Mucosa of gallbladder (tissue), 1 donor: ENCODE measurements around the gene AOC2. TPM values are rescaled to one million over a fixed set of nuclear protein-coding genes. Genes with fewer than 3 reads are reported as not detected.

Source experiments
- DNase-seq: peaks from one replicate; pipeline ENCODE4 v3.0.0-alpha.2; 2020; ENCODE audit warnings: low spot score
- total RNA-seq: library from RNA; stranded (reverse); gene quantifications from one replicate; pipeline ENCODE4 v1.2.1, GENCODE V29; 2021
- donor health status: DM: no; HTN: no; CAD: no.

AOC2 gene
- total RNA-seq = 1.4 TPM

GRCh38 chr17:42844271-42844670, at the start of gene AOC2:
Gene AOC2 (plus strand): TSS chr17:42844580. CDS start chr17:42844627, 47 bp downstream.
- DNase-seq = no peak

- no peak for DNase-seq
Observed at GRCh38 chr17:42795061-42795460, 49.3 kb upstream of the AOC2 start.

DNA sequence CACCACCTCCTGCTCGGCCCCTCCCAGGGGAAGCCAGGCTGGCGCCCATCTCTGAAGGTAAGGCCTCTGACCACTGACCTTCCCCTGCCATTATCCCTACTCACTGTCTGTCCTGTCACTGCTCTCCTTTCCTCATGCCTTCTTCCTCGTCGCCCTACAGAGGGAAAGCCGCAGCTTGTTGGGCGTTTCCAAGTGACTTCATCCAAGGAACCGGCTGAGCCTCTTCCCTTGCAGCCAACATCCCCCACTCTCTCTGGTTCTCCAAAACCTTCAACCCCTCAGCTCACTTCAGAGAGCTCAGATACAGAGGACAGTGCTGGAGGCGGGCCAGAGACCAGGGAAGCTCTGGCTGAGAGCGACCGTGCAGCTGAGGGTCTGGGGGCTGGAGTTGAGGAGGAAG, 48.9 kb upstream of the AOC2 start:
- DNase-seq = no peak

- DNase-seq = no peak
Observed at GRCh38 chr17:42796066-42796758, 48.2 kb upstream of the AOC2 start.

- DNase-seq = no peak
Observed at GRCh38 chr17:42797067-42798007, 47.0 kb upstream of the AOC2 start.

DNA sequence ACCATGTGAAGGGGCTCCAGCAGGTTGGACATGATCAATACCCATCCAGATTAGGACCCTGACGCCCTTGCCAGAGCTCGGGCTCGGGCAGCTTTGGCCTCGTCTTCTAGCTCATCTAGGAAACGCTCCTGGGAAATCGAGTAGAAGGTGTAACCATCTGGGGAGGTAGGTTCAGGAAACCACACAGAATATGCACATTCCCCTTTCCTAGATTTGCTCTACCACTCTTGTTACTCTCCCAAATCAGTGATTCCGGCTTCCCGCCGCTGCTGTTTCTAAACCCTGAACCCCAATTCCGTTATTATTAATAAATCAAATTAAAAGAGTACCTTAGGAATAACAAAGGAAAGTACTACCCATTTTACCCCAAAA, 46.4 kb upstream of the AOC2 start:
- no peak for DNase-seq

DNA sequence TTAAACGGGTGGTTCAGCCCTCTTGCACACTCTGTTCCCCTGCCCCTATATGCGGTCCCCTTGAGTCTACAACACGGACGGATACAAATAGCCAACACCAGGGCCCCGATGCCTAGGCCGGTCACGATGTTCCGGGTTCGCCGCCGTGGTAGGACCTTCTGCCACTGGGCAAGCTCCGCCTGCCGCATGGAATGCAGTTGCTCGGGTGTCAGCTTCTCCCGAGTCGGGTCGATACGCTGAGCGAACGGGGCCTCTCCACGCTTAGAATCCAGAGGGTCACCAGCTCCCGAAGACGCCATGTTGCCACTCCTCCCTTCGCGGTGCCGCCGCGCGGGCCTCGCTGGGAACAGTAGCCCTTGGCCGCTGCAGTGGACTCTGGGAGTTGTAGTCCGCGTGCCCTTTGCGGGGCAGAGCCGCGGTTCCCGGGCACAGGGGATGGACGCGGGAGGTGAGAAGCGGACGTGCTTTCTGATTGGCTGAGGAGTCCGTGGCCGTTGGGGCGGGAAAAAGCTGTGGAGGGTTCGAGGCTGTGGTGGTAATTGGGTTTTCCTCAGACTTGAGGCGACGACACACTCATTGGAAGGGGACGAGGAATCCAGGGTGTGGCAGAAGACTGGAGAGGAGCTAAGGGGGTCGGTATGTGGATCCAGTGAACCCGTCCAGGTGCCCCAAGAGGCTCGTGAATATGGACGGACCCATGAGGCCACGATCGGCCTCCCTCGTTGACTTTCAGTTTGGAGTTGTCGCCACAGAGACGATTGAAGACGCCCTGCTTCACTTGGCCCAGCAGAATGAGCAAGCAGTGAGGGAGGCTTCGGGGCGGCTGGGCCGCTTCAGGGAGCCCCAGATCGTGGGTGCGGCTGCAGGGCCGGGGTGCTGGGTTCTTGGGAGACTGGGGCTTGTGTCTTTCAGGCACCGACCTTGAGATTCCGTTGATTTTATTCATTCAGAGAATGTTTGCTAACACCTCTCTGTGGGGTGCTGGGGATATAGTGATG, 45.7 kb upstream of the AOC2 start, which contains the start of the genes CNTD1 and COA3:
Gene CNTD1 (plus strand): TSS at position 479 of the 998 bp plus-strand sequence. CDS start 207 bp downstream, at position 686.
Gene COA3 (minus strand): TSS at position 322 of the 998 bp plus-strand sequence. CDS start 23 bp downstream, at position 299.
- peak; percentile 82 for DNase-seq

- DNase-seq = no peak
Observed at GRCh38 chr17:42803074-42803883, 41.1 kb upstream of the AOC2 start.

DNA sequence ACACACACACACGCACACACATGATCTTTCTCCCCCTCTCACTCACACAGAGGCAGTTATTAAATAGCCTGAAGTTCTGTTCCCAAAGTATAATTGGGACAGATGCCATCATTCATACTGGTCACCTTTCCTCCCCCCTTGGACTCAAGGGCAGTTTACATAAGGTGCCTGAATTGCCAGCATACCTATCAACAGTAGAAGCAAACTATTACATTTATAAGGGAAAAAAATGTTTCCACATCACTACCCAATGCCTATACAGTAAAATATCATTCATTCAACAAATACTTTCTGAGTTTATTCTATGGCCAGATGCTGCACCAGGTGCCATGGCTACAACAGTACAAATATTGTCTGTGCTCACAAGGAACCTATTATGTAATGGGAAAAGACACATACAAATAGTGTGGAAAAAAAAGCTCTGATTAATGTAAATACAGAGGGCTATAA, 39.4 kb upstream of the AOC2 start:
- DNase-seq = no peak

GRCh38 chr17:42806249-42806648, 38.1 kb upstream of the AOC2 start:
- DNase-seq = no peak

GRCh38 chr17:42809250-42809649, 35.1 kb upstream of the AOC2 start:
- DNase-seq = no peak

- no peak for DNase-seq
Observed at GRCh38 chr17:42814633-42815399, 29.6 kb upstream of the AOC2 start.

DNA sequence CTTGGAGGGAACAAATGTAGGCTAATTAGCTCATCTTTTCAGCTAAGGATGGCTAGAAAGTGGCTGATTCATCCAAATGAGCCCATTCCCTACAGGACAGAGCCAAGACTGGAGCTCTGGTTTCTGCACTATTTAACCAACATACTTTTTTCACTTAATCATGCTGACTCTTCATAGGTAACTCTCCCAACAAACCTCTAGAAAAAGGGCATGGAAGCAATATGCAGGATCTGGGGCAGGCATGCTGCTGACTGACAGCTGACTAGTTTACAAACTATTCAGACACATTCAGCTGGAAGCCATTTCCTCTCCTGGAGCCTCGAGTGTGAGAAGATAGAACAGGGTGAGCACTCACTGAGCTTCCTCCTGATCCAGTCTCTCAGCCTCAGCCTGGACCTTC, 26.5 kb upstream of the AOC2 start:
- DNase-seq = no peak

DNA sequence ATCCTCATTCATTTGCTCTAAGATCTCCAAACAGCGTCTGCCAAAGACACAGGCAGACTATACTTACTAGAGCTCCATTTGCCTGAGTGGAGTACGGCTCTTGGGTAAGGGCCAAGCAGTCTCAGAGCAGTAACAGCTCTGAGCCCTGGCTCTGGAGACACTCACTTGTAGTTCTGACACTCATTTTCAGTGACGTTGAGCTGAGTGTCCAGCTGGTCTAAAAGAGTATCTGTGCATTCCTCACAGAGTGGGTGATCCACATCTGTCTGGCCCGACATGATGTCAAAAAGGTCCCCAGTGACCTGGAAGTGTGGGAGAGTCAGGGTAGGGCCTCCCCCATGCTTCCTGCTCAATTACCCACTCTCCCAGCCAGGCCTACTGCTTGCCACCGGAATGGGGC, 26.0 kb upstream of the AOC2 start:
- DNase-seq = no peak

DNA sequence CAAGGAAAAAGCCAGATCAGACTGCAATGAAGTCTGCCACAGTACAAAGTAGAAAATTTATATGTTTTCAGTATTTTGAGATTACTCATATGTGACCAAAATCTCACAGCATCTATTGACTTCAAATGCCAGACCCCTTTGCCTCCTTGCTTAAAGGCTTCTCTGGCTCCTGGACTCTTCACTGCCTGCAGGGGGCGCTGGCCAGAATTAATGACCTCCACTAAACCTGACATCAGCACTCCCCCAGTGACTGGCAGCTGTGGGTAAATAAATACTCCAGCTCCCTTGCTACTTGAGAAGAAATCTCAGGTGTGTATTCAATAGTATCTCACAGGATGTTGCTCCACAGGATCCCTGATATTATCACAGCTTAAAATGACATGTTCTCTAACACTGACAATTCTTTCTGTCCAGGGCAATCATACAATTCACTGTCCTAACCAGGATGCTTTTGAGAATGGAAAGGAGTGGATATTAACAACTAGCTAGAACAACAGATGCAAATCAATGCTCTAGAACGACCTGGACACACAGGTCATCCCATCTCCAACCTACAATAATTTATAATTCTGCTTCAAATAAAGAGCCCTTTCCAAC, 24.3 kb upstream of the AOC2 start:
- DNase-seq = no peak

- DNase-seq = no peak
Observed at GRCh38 chr17:42821176-42821575, 23.2 kb upstream of the AOC2 start.

GRCh38 chr17:42827472-42827871, 16.9 kb upstream of the AOC2 start:
- DNase-seq = no peak

- no peak for DNase-seq
Observed at GRCh38 chr17:42830971-42831370, 13.4 kb upstream of the AOC2 start.

DNA sequence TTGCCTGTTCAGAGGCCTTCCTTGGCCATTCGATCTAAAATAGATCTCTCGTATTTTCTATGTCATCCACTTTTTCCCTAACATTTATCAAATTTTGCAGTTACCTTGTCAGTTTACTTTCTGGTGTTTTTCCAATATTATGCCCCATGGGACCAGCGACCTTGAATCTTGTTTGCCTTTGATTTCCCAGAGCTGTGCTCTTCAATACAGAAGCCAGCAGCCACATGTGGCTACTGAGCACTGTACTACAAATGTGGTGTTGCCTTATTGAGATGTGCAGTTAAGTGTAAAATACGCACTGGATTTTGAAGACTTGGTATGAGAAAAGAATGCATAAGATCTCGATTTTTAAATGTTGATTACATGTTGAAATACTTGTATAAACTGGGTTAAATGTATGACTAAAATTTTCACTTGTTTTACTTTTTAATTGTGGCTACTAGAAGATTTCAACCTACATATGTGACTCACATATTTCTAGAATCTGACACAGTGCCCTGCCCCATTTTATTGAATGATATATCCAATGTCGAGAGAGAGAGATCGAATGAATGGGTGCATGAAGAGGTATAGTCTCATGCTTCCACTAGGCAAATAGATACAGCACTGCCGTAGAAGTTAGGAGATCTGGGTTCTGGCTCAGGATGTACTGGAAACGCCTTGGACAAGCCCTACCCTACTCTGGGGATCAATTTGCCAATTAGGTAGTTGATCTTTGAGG, 12.0 kb upstream of the AOC2 start:
- no peak for DNase-seq
